D721Med (cell line): ENCODE measurements around the gene PFKP.

ENCODE experiments used
- DNase-seq: peaks from one replicate; pipeline ENCODE4 v3.0.0; 2011; ENCODE audit warnings: low spot score; ENCODE audit not compliant: insufficient read length
- FAIRE-seq: peaks from 2 replicates; lab custom pipeline; 2011; peaks lifted over from hg19 to GRCh38; lab: Jason Lieb, UNC
- TF ChIP-seq, protein P1 (sequence below): IDR thresholded peaks from 2 replicates; pipeline ENCODE4 v1.5.1; 2012; ENCODE audit warnings: mild to moderate bottlenecking, control low read depth; ENCODE audit not compliant: insufficient read depth; ENCODE audit errors: missing control alignments

Gene PFKP

GRCh38 chr10:3149918-3150317, 82.6 kb downstream of the PFKP start:
- FAIRE-seq (no peak), DNase-seq (no peak)
- TF ChIP-seq, protein P1, sequence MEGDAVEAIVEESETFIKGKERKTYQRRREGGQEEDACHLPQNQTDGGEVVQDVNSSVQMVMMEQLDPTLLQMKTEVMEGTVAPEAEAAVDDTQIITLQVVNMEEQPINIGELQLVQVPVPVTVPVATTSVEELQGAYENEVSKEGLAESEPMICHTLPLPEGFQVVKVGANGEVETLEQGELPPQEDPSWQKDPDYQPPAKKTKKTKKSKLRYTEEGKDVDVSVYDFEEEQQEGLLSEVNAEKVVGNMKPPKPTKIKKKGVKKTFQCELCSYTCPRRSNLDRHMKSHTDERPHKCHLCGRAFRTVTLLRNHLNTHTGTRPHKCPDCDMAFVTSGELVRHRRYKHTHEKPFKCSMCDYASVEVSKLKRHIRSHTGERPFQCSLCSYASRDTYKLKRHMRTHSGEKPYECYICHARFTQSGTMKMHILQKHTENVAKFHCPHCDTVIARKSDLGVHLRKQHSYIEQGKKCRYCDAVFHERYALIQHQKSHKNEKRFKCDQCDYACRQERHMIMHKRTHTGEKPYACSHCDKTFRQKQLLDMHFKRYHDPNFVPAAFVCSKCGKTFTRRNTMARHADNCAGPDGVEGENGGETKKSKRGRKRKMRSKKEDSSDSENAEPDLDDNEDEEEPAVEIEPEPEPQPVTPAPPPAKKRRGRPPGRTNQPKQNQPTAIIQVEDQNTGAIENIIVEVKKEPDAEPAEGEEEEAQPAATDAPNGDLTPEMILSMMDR: no peak

DNA sequence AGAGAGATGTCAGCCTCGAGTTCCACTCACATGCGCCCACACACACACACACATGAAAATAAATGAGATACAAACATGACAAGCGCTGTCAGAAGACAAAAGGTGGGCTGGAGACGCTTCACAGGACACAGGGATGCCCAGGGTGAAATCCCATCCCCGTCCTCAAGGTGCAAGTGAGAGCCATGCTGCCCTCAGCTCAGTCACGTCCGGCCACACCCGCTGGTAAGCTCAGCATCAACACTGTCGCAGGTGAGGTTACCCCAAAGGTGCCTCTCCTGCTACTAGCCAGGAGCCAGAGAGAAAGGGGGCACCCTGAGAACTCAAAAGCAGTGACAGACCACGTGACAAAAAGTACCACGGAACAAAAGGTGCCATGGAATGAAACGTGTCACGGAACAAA, 83.0 kb downstream of the PFKP start:
- DNase-seq: no peak
- FAIRE-seq: no peak
- TF ChIP-seq, protein P1: no peak

DNA sequence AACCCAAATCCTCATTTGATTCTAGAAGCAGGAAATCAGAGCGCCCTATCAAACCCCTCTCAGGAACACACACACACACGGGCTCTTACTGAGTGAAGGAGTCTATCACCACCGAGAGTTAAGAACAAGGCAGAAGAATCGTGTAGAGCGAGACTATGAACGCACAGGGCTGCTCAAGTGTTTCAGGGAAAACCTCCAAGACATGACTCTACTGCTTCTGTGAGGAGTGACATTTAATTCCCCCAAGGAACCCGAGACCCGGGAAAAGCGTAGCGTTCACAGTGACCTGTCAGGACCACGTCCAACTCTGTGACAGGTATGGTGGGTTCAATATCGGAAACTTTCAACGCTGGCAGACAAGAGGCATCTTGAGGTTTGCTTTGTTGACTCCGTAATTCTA, 83.6 kb downstream of the PFKP start:
- TF ChIP-seq, protein P1: no peak
- DNase-seq (no peak), FAIRE-seq (no peak)

DNA sequence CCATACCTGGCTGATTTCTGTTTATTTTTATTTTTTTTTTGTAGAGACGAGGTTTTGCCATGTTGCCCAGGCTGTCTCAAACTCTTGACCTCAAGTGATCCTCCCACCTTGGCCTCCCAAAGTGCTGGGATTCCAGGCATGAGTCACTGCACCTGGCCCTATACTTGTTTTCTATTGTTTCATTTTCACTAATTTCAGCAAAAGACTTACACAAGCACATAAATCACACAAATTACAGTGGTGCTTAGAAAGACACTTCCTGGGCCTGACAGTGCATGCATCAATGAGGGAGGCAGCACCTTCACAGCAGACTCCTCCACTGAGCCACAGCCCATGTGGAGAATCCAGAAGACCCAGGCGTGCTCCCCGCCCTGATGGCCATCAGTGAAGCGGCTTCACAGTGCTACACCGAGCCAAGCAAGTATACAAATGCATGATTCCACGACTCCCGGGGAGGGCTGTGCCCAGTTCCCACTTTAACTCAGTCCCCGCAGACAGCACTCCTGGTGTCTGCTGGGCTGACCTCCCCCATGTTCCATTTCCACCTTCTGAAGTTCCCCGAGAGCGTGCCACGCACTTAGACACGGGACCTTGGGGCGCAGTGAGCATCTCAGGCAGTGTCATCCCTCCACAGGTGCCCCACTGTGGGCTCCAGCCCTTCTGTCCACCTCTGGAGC, 84.7 kb downstream of the PFKP start:
- no peak for DNase-seq
- TF ChIP-seq, protein P1: no peak
- FAIRE-seq: no peak

GRCh38 chr10:3152566-3152935, 85.2 kb downstream of the PFKP start:
- FAIRE-seq (no peak), DNase-seq (no peak)
- TF ChIP-seq, protein P1: no peak

GRCh38 chr10:3154666-3155065, 87.3 kb downstream of the PFKP start:
- TF ChIP-seq, protein P1: no peak
- FAIRE-seq (no peak), DNase-seq (no peak)

DNA sequence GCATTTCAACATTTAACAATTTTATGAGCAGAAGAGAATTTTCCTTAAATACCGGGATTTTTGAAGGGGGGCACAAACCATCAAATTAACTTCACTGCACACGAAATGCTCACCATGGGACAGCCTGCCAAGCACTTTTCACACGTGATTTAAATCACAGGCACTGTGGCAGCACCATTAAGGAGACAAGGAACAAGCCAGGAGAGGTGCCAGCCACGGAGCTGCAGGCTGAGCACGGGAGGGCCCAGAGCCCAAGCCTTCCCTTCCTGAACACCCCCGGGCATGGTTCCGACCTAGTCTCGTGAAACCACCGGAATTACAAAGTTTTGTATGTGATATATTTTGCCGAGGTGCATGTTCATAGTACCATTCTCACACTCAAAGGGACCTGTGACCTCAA, 91.8 kb downstream of the PFKP start:
- FAIRE-seq (no peak), DNase-seq (no peak)
- TF ChIP-seq, protein P1: no peak
